NCI-H2227 treated with DMSO at 0.1 percent for 48 hours (cell line): ENCODE data around the gene RET.

Experiments used
- DNase-seq: peaks from one replicate; lab custom pipeline; 2025; lab: John Stamatoyannopoulos, UW

RET gene

DNA sequence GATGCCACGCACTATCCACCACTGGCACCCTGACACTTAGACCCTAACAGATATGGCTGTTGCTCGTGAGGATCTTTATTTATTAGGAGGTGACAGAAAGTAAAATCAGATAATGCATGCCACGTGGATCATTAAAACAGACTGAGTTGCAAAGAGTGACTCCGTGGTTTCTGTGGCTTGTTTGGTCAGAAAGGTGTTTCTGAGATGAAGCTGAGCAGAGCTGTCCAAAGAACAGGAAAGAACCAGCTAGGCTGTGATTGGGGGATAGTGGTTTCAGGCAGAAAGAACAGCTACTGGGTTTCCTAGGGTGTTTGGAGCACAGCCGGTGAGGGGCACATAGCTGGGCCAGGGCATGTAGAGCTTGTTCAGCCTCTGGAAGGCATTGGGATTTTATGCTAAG is 95.8 kb downstream of the RET start:
- no peak for DNase-seq

DNA sequence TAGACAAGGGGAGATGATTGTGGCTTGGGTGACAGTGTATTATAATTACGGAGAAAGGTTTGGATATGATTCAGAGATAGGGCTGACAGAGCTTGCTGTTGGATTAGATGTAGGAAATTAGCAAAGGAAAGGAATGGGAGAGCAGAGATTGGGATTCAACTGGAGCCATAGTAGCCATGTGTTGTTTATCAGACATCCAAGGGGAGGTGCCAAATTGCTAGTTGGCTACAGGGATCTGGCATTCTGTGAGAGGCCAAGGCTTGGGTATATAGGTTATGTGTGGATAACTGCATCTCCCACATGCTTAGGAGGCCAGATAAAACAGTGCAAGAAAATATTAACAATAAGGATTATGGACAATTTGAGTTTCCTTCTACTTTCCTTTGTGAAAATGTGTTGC is 96.3 kb downstream of the RET start:
- no peak for DNase-seq

DNA sequence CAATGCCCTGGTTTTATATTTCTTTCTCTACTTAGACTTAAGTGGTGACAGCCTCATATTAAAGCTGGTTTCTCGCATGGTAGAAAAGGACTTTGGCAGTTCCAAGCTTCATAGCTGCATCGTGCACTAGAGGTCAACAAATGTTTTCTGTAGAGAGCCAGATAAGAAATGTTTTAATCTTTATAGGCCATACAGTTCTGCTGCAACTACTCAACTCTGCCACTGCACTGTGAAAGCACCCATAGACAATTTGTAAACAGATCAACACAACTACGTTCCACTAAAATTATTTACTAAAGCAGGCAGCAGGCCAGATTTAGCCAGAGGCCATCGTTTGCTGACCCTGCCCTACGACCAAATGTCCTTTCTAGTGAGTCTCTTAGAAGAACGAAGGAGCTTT is 98.1 kb downstream of the RET start:
- no peak for DNase-seq

DNA sequence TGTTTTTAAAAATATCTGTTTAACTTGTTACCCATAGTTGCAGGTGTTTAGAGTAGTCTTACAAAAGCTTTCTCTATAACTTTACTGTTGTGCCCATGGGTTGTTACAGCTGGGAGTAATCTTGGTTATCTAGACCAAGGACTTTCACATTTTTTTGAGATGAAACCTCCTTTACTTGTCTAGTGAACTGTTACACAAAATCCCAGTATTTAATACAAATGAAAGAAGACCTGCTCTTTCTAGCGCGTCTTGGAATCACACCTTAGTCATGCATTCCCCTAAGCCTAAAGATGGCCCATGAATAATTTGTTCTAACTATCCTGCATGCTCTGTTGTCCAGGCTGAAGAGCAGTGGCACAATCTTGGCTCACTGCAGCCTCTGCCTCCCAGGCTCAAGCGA is 99.4 kb downstream of the RET start:
- no peak for DNase-seq

DNA sequence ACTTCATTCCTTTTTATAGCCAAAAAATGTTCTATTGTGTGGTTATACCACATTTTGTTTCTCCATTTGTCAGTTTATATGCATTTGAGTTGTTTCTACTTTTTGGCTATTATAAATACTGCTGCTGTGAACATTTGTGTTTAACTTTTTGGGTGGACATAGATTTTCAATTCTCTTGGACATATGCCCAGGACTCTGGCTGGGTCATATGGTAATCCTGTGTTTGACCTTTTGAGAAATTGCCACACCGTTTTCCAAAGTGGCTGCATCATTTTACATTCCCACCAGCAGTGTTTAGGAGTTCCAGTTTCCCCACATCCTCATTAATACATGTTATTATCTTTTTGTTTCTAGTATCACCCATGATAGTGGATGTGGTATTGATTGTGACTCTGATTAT is 100.7 kb downstream of the RET start:
- DNase-seq, result no peak
